ENCODE data around the gene DNTT. TPM values are rescaled to one million over a fixed set of nuclear protein-coding genes. Genes with fewer than 3 reads are reported as not detected.

Gene DNTT
- not detected for total RNA-seq

GRCh38 chr10:96304230-96304629, at the start of gene DNTT:
Gene DNTT, plus strand, starts transcription at chr10:96304434. Its CDS starts 64 bp downstream, at chr10:96304498.
- Mint-ChIP-seq H3K9me3 (no peaks in the 10 kb centered on the region), H3K4me3 (no peak within 1 kb of the TSS), H3K4me1 (peaks cover 6% of the 10 kb centered on the region), H3K36me3 (ENCODE audit: low read depth) (no peaks in the 10 kb centered on the region), H3K27ac (no peak within 1 kb of the TSS), H3K27me3 (peaks cover 56% of the 10 kb centered on the region)
- CTCF ChIA-PET: no interaction called here
- DNase-seq: no peak
- POLR2A ChIA-PET: no interaction called here

GRCh38 chr10:96254976-96255375, 49.3 kb upstream of the DNTT start:
- Mint-ChIP-seq H3K4me3 (no peak overlapping the region), H3K4me1 (no peaks in the 10 kb centered on the region), H3K9me3 (no peaks in the 10 kb centered on the region), H3K27ac (no peak overlapping the region), H3K27me3 (peaks cover 12% of the 10 kb centered on the region), H3K36me3 (ENCODE audit: low read depth) (no peaks in the 10 kb centered on the region)
- ChIA-PET CTCF (interaction anchor here (1.2 kb wide), 1 partner anchor 238 kb away, joined by 3 read pairs; no protein-coding TSS in a partner anchor), POLR2A (no interaction called here)
- DNase-seq: no peak

GRCh38 chr10:96255549-96256333, 48.5 kb upstream of the DNTT start:
- POLR2A ChIA-PET: no interaction called here
- H3K27ac Mint-ChIP-seq: no peak overlapping the region
- H3K36me3 Mint-ChIP-seq (ENCODE audit: low read depth): no peaks in the 10 kb centered on the region
- H3K4me3 Mint-ChIP-seq: no peak overlapping the region
- peaks cover 14% of the 10 kb centered on the region for H3K27me3 Mint-ChIP-seq
- no peaks in the 10 kb centered on the region for H3K4me1 Mint-ChIP-seq
- no peaks in the 10 kb centered on the region for H3K9me3 Mint-ChIP-seq
- DNase-seq: no peak
- CTCF ChIA-PET: interaction anchor here (1.2 to 1.5 kb wide), 2 partner anchors 26 to 239 kb away, joined by 3 to 4 read pairs; no protein-coding TSS in a partner anchor

- Mint-ChIP-seq H3K9me3 (no peaks in the 10 kb centered on the region), H3K4me1 (no peaks in the 10 kb centered on the region), H3K36me3 (ENCODE audit: low read depth) (no peaks in the 10 kb centered on the region), H3K4me3 (no peak overlapping the region), H3K27ac (no peak overlapping the region), H3K27me3 (peaks cover 11% of the 10 kb centered on the region)
- CTCF ChIA-PET: interaction anchor here (1.0 kb wide), 1 partner anchor 28 kb away, joined by 3 read pairs; no protein-coding TSS in a partner anchor
- no peak for DNase-seq
- POLR2A ChIA-PET: no interaction called here
Observed at GRCh38 chr10:96257944-96258343, 46.3 kb upstream of the DNTT start.

GRCh38 chr10:96259150-96259549, 45.1 kb upstream of the DNTT start:
- Mint-ChIP-seq H3K9me3 (no peaks in the 10 kb centered on the region), H3K27ac (no peak overlapping the region)
- CTCF ChIA-PET: no interaction called here

GRCh38 chr10:96260014-96260413, 44.2 kb upstream of the DNTT start:
- POLR2A ChIA-PET: no interaction called here
- CTCF ChIA-PET: no interaction called here
- H3K36me3 Mint-ChIP-seq (ENCODE audit: low read depth): no peaks in the 10 kb centered on the region
- no peak for DNase-seq
- no peaks in the 10 kb centered on the region for H3K4me1 Mint-ChIP-seq
- no peak overlapping the region for H3K4me3 Mint-ChIP-seq
- H3K27me3 Mint-ChIP-seq: peaks cover 15% of the 10 kb centered on the region
- no peaks in the 10 kb centered on the region for H3K9me3 Mint-ChIP-seq
- H3K27ac Mint-ChIP-seq: no peak overlapping the region

More at GRCh38 chr10:96259150-96259549, 45.1 kb upstream of the DNTT start:
- H3K27me3 Mint-ChIP-seq: peaks cover 13% of the 10 kb centered on the region
- no peaks in the 10 kb centered on the region for H3K36me3 Mint-ChIP-seq (ENCODE audit: low read depth)
- no peak for DNase-seq
- POLR2A ChIA-PET: no interaction called here
- H3K4me3 Mint-ChIP-seq: no peak overlapping the region
- H3K4me1 Mint-ChIP-seq: no peaks in the 10 kb centered on the region

GRCh38 chr10:96261132-96261531, 43.1 kb upstream of the DNTT start:
- Mint-ChIP-seq H3K4me1 (no peaks in the 10 kb centered on the region), H3K27ac (no peak overlapping the region), H3K27me3 (peaks cover 16% of the 10 kb centered on the region), H3K9me3 (no peaks in the 10 kb centered on the region), H3K4me3 (no peak overlapping the region), H3K36me3 (ENCODE audit: low read depth) (no peaks in the 10 kb centered on the region)
- DNase-seq: no peak
- CTCF ChIA-PET: interaction anchor here (1.4 kb wide), 1 partner anchor 244 kb away, joined by 3 read pairs; no protein-coding TSS in a partner anchor
- POLR2A ChIA-PET: no interaction called here

GRCh38 chr10:96261930-96262329, 42.3 kb upstream of the DNTT start:
- ChIA-PET POLR2A (no interaction called here), CTCF (interaction anchor here (0.8 to 1.4 kb wide), 3 partner anchors 32 to 245 kb away, joined by 3 read pairs; no protein-coding TSS in a partner anchor)
- Mint-ChIP-seq H3K36me3 (ENCODE audit: low read depth) (no peaks in the 10 kb centered on the region), H3K4me1 (no peaks in the 10 kb centered on the region), H3K4me3 (no peak overlapping the region), H3K27me3 (peaks cover 14% of the 10 kb centered on the region), H3K9me3 (no peaks in the 10 kb centered on the region), H3K27ac (no peak overlapping the region)
- DNase-seq: no peak

- no peak overlapping the region for H3K27ac Mint-ChIP-seq
- DNase-seq: no peak
- no peaks in the 10 kb centered on the region for H3K4me1 Mint-ChIP-seq
- no peaks in the 10 kb centered on the region for H3K36me3 Mint-ChIP-seq (ENCODE audit: low read depth)
- H3K27me3 Mint-ChIP-seq: peaks cover 22% of the 10 kb centered on the region
- no peaks in the 10 kb centered on the region for H3K9me3 Mint-ChIP-seq
- ChIA-PET CTCF (no interaction called here), POLR2A (no interaction called here)
- no peak overlapping the region for H3K4me3 Mint-ChIP-seq
Observed at GRCh38 chr10:96263176-96263575, 41.1 kb upstream of the DNTT start.

- CTCF ChIA-PET: no interaction called here
- POLR2A ChIA-PET: no interaction called here
- no peak for DNase-seq
- no peaks in the 10 kb centered on the region for H3K9me3 Mint-ChIP-seq
- peaks cover 25% of the 10 kb centered on the region for H3K27me3 Mint-ChIP-seq
- no peak overlapping the region for H3K27ac Mint-ChIP-seq
- H3K4me3 Mint-ChIP-seq: no peak overlapping the region
- H3K36me3 Mint-ChIP-seq (ENCODE audit: low read depth): no peaks in the 10 kb centered on the region
- H3K4me1 Mint-ChIP-seq: no peaks in the 10 kb centered on the region
Observed at GRCh38 chr10:96263669-96264068, 40.6 kb upstream of the DNTT start.

- H3K4me1 Mint-ChIP-seq: no peaks in the 10 kb centered on the region
- CTCF ChIA-PET: interaction anchor here (2.4 kb wide), 1 partner anchor 36 kb away, joined by 5 read pairs; no protein-coding TSS in a partner anchor
Observed at GRCh38 chr10:96264938-96265337, 39.3 kb upstream of the DNTT start.

GRCh38 chr10:96266118-96266770, 38.0 kb upstream of the DNTT start:
- no peak for DNase-seq
- no peaks in the 10 kb centered on the region for H3K9me3 Mint-ChIP-seq
- no peak overlapping the region for H3K27ac Mint-ChIP-seq
- no peaks in the 10 kb centered on the region for H3K36me3 Mint-ChIP-seq (ENCODE audit: low read depth)
- peaks cover 28% of the 10 kb centered on the region for H3K27me3 Mint-ChIP-seq
- POLR2A ChIA-PET: no interaction called here
- H3K4me3 Mint-ChIP-seq: no peak overlapping the region
- no peaks in the 10 kb centered on the region for H3K4me1 Mint-ChIP-seq
- CTCF ChIA-PET: interaction anchor here (2.4 kb wide), 1 partner anchor 37 kb away, joined by 5 read pairs; no protein-coding TSS in a partner anchor

More at GRCh38 chr10:96264938-96265337, 39.3 kb upstream of the DNTT start:
- H3K27me3 Mint-ChIP-seq: peaks cover 31% of the 10 kb centered on the region
- POLR2A ChIA-PET: no interaction called here
- no peak overlapping the region for H3K27ac Mint-ChIP-seq
- DNase-seq: no peak
- no peaks in the 10 kb centered on the region for H3K9me3 Mint-ChIP-seq
- no peak overlapping the region for H3K4me3 Mint-ChIP-seq
- H3K36me3 Mint-ChIP-seq (ENCODE audit: low read depth): no peaks in the 10 kb centered on the region

- CTCF ChIA-PET: interaction anchor here (0.6 to 2.4 kb wide), 2 partner anchors 38 to 850 kb away, joined by 4 to 5 read pairs; no protein-coding TSS in a partner anchor
- Mint-ChIP-seq H3K4me3 (no peak overlapping the region), H3K4me1 (no peaks in the 10 kb centered on the region), H3K27ac (no peak overlapping the region), H3K9me3 (no peaks in the 10 kb centered on the region), H3K36me3 (ENCODE audit: low read depth) (no peaks in the 10 kb centered on the region), H3K27me3 (peaks cover 31% of the 10 kb centered on the region)
- DNase-seq: no peak
- POLR2A ChIA-PET: no interaction called here
Observed at GRCh38 chr10:96267234-96267705, 37.0 kb upstream of the DNTT start.
